ENCODE measurements around the gene CRMP1.
"Not testable (repeated sequence)": the region's sequence is repeated elsewhere in the genome, so short reads cannot be mapped to it uniquely, and the experiment has no call there.

Gene CRMP1

GRCh38 chr4:5852523-5853202 lies 40.2 kb downstream of the CRMP1 start:
- peak; percentile 40 for DNase-seq

- DNase-seq = no peak
Measured at GRCh38 chr4:5851637-5852301, 41.1 kb downstream of the CRMP1 start.

- DNase-seq = no peak
Measured at GRCh38 chr4:5845035-5845905, 47.6 kb downstream of the CRMP1 start.

- peak; percentile 41 for DNase-seq
Measured at GRCh38 chr4:5843573-5844530, 49.0 kb downstream of the CRMP1 start.

GRCh38 chr4:5842456-5842855 lies 50.4 kb downstream of the CRMP1 start:
- DNase-seq = no peak

GRCh38 chr4:5839751-5840674 lies 52.9 kb downstream of the CRMP1 start:
- no peak for DNase-seq

- DNase-seq = no peak
Measured at GRCh38 chr4:5839332-5839731, 53.6 kb downstream of the CRMP1 start.

GRCh38 chr4:5837483-5837882 lies 55.4 kb downstream of the CRMP1 start:
- DNase-seq = not testable (repeated sequence)

GRCh38 chr4:5836943-5837342 lies 55.9 kb downstream of the CRMP1 start:
- DNase-seq = no peak

GRCh38 chr4:5828005-5828391 lies 64.9 kb downstream of the CRMP1 start:
- no peak for DNase-seq

- no peak for DNase-seq
Measured at GRCh38 chr4:5827108-5828004, 65.5 kb downstream of the CRMP1 start.

GRCh38 chr4:5826437-5827107 lies 66.3 kb downstream of the CRMP1 start:
- no peak for DNase-seq

GRCh38 chr4:5825321-5826041 lies 67.4 kb downstream of the CRMP1 start:
- no peak for DNase-seq

GRCh38 chr4:5824635-5825034 lies 68.3 kb downstream of the CRMP1 start:
- DNase-seq = no peak

GRCh38 chr4:5824227-5824626 lies 68.7 kb downstream of the CRMP1 start:
- DNase-seq = no peak

- no peak for DNase-seq
Measured at GRCh38 chr4:5823542-5824211, 69.2 kb downstream of the CRMP1 start.

GRCh38 chr4:5822619-5823018 lies 70.3 kb downstream of the CRMP1 start:
- DNase-seq = no peak

- DNase-seq = no peak
Measured at GRCh38 chr4:5821665-5822358, 71.1 kb downstream of the CRMP1 start.
